Keratinocyte (primary cell): ENCODE measurements around the gene LHFPL6. TPM values are rescaled to one million over a fixed set of nuclear protein-coding genes. Genes with fewer than 3 reads are reported as not detected.

Experiments used
- DNase-seq: peaks from one replicate; pipeline ENCODE4 v3.0.0-alpha.2; 2011; ENCODE audit warnings: low read depth, missing footprints, low spot score
- FAIRE-seq: peaks from 2 replicates; lab custom pipeline; 2011; peaks lifted over from hg19 to GRCh38; lab: Jason Lieb, UNC
- H2AFZ ChIP-seq: 2 replicates; pipeline ENCODE4 v1.6.0; 2012; ENCODE audit warnings: low read length, control low read depth, inconsistent platforms; ENCODE audit not compliant: control insufficient read depth
- H3K27ac ChIP-seq: 2 replicates; pipeline ENCODE4 v1.5.1; 2011; ENCODE audit warnings: low read length; ENCODE audit not compliant: control insufficient read depth, insufficient read depth
- H3K27me3 ChIP-seq: 3 replicates; pipeline ENCODE4 v1.6.0; 2011; ENCODE audit warnings: low read length; ENCODE audit not compliant: control insufficient read depth, insufficient read depth; ENCODE audit errors: extremely low read depth
- H3K36me3 ChIP-seq, 2 experiments: 2 replicates in 1 of 2; 3 replicates in 1 of 2; pipeline ENCODE4 v1.5.1; 2011; ENCODE audit warnings: low read length in 2 of 2, mild to moderate bottlenecking in 1 of 2; ENCODE audit not compliant: control insufficient read depth in 2 of 2, insufficient read depth in 2 of 2; ENCODE audit errors: extremely low read depth in 1 of 2
- H3K4me1 ChIP-seq: 3 replicates; pipeline ENCODE4 v1.5.1; 2011; ENCODE audit warnings: low read length; ENCODE audit not compliant: control insufficient read depth, insufficient read depth; ENCODE audit errors: extremely low read depth
- H3K4me2 ChIP-seq: 3 replicates; pipeline ENCODE4 v1.6.0; 2011; ENCODE audit warnings: low read depth, low read length; ENCODE audit not compliant: control insufficient read depth, insufficient read depth; ENCODE audit errors: extremely low read depth
- H3K4me3 ChIP-seq, 3 experiments: fragments of 200-600 bp in 1 of 3; sonication (generic) in 1 of 3; 2 replicates in 2 of 3; 3 replicates in 1 of 3; pipeline ENCODE4 v1.5.1; 2011 to 2016; ENCODE audit warnings: low read length in 3 of 3, mild to moderate bottlenecking in 3 of 3, control low read depth in 2 of 3, inconsistent platforms in 1 of 3, low read depth in 1 of 3, mixed read lengths in 1 of 3, mixed run types in 1 of 3, moderate library complexity in 1 of 3; ENCODE audit not compliant: control insufficient read depth in 2 of 3, insufficient read depth in 2 of 3; ENCODE audit errors: extremely low read depth in 1 of 3
- H3K79me2 ChIP-seq: 2 replicates; pipeline ENCODE4 v1.6.0; 2012; ENCODE audit warnings: low read length; ENCODE audit not compliant: control insufficient read depth, insufficient read depth
- H3K9ac ChIP-seq: 3 replicates; pipeline ENCODE4 v1.6.0; 2011; ENCODE audit warnings: low read length; ENCODE audit not compliant: control insufficient read depth, insufficient read depth; ENCODE audit errors: extremely low read depth
- H3K9me1 ChIP-seq: 3 replicates; pipeline ENCODE4 v1.6.0; 2011; ENCODE audit warnings: low read length; ENCODE audit not compliant: control insufficient read depth, insufficient read depth; ENCODE audit errors: extremely low read depth
- H3K9me3 ChIP-seq: 2 replicates; pipeline ENCODE4 v1.5.1; 2012; ENCODE audit warnings: low read depth, low read length; ENCODE audit not compliant: control insufficient read depth
- H4K20me1 ChIP-seq: 3 replicates; pipeline ENCODE4 v1.6.0; 2011; ENCODE audit warnings: low read length; ENCODE audit not compliant: control insufficient read depth, insufficient read depth; ENCODE audit errors: extremely low read depth
- EZH2 ChIP-seq: IDR thresholded peaks from one replicate; pipeline ENCODE4 v1.6.1; 2012; ENCODE audit warnings: inconsistent platforms, mild to moderate bottlenecking, low read length, moderate library complexity
- dilution Hi-C: fragments of 300-500 bp; cut with MboI; formaldehyde crosslinking; loops from one replicate; pipeline ENCODE4 v1.7.0; 2020; ENCODE audit warnings: low sequenced_read_pairs; ENCODE audit not compliant: extremely low pct_ligation_motif_present
- polyA plus RNA-seq, 5 experiments: library from polyadenylated mRNA; depleted of rRNA in 3 of 5; stranded (reverse) in 3 of 5; stranded (forward) in 1 of 5; unstranded in 1 of 5; fragments of >200 nt; gene quantifications; 1 replicate in 1 of 5; 2 replicates in 3 of 5; 3 replicates in 1 of 5; pipeline versions ENCODE4 v1.2.1 to v1.2.3, GENCODE V29; 2011 to 2012; ENCODE audit warnings: missing spikeins in 2 of 5, low read depth in 1 of 5, low replicate concordance in 1 of 5
- TF ChIP-seq, protein P1 (sequence below), 3 experiments: IDR thresholded peaks in 1 of 3; conservative IDR thresholded peaks in 1 of 3; optimal IDR thresholded peaks in 1 of 3; 2 replicates in 2 of 3; 3 replicates in 1 of 3; pipeline versions ENCODE3 to v1.5.1; 2011; ENCODE audit warnings: low read length in 3 of 3, mild to moderate bottlenecking in 3 of 3, moderate library complexity in 2 of 3, control low read depth in 1 of 3, inconsistent platforms in 1 of 3; ENCODE audit not compliant: insufficient read depth in 2 of 3; ENCODE audit errors: extremely low read depth in 1 of 3

The LHFPL6 gene
- polyA plus RNA-seq, 1 donor (not counting 4 experiments of a cell fraction or from before 2014, with no cell fraction given): 15.8 TPM

DNA sequence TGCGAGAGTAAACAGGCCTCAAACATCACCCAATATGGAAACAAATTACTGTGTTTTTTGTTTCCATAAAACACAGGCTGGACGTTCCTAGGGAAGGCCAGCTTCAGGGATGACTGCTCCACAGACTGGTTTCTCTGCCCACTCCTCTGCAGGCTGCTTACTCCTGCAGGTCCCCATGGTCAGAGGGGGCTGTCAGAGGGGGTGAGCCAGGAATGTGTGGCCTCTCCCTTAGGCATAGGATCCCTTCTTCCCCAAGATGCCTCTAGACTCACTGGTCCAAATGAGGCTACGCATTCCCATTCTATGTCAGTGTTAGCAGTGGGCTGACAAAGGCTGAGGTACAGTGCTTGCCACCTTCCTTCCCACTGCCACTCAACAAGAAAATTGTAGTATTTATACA lies 229.8 kb downstream of the LHFPL6 start:
- H3K4me2 ChIP-seq: no peak overlapping the region
- H3K36me3 ChIP-seq: no peaks in the 10 kb centered on the region
- dilution Hi-C loops: no loop called here
- H3K27me3 ChIP-seq: no peaks in the 10 kb centered on the region
- no peak overlapping the region for H2AFZ ChIP-seq
- FAIRE-seq: no peak
- no peak overlapping the region for H3K27ac ChIP-seq
- H3K9me3 ChIP-seq: no peaks in the 10 kb centered on the region
- no peak overlapping the region for H3K4me3 ChIP-seq
- peaks cover 28% of the 10 kb centered on the region for H3K4me1 ChIP-seq
- H3K9ac ChIP-seq: no peak overlapping the region
- no peak for TF ChIP-seq EZH2
- TF ChIP-seq, protein P1, sequence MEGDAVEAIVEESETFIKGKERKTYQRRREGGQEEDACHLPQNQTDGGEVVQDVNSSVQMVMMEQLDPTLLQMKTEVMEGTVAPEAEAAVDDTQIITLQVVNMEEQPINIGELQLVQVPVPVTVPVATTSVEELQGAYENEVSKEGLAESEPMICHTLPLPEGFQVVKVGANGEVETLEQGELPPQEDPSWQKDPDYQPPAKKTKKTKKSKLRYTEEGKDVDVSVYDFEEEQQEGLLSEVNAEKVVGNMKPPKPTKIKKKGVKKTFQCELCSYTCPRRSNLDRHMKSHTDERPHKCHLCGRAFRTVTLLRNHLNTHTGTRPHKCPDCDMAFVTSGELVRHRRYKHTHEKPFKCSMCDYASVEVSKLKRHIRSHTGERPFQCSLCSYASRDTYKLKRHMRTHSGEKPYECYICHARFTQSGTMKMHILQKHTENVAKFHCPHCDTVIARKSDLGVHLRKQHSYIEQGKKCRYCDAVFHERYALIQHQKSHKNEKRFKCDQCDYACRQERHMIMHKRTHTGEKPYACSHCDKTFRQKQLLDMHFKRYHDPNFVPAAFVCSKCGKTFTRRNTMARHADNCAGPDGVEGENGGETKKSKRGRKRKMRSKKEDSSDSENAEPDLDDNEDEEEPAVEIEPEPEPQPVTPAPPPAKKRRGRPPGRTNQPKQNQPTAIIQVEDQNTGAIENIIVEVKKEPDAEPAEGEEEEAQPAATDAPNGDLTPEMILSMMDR (optimal IDR thresholded peaks at IDR 0.05 in 1 of 3, IDR thresholded peaks at IDR 0.05 in 1 of 3, conservative IDR thresholded peaks at IDR 0.05 in 1 of 3; ENCODE audit: extremely low read depth in 1 of 3, insufficient read depth in 2 of 3, low read length in 3 of 3): no peak
- no peaks in the 10 kb centered on the region for H4K20me1 ChIP-seq
- no peaks in the 10 kb centered on the region for H3K9me1 ChIP-seq
- H3K79me2 ChIP-seq: no peaks in the 10 kb centered on the region
- DNase-seq: no peak

DNA sequence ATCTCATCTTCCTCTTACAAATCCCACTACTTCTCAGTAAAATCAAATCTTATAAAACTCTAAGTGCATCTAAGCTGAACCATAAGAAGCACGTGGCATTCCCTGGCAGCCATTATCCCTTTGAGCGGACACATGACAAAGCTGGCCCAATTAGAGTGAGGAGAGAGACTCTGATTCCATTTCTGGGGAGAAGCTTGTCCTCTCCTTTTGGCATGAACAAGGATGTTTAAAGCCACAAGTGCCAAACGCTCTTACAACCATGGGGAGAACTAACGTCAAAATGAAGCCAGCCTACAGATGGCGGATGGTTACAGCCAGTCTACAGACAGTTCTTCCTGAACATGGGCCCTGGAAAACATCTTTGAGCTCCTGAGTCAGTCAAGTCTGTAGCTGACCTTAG lies 231.3 kb downstream of the LHFPL6 start:
- no peak for DNase-seq

More for the DNA sequence above, 231.3 kb downstream of the LHFPL6 start:
- dilution Hi-C loops: no loop called here
- Histone ChIP-seq H3K79me2 (no peaks in the 10 kb centered on the region), H3K9me3 (no peaks in the 10 kb centered on the region), H2AFZ (no peak overlapping the region), H4K20me1 (no peaks in the 10 kb centered on the region), H3K4me2 (no peak overlapping the region), H3K27ac (no peak overlapping the region), H3K36me3 (no peaks in the 10 kb centered on the region), H3K4me3 (no peak overlapping the region), H3K9me1 (no peaks in the 10 kb centered on the region), H3K9ac (no peak overlapping the region), H3K4me1 (peaks cover 28% of the 10 kb centered on the region), H3K27me3 (no peaks in the 10 kb centered on the region)
- no peak for TF ChIP-seq EZH2
- TF ChIP-seq, protein P1 (optimal IDR thresholded peaks at IDR 0.05 in 1 of 3, IDR thresholded peaks at IDR 0.05 in 1 of 3, conservative IDR thresholded peaks at IDR 0.05 in 1 of 3; ENCODE audit: extremely low read depth in 1 of 3, insufficient read depth in 2 of 3, low read length in 3 of 3): no peak
- peak; percentile 29 for FAIRE-seq
